EL (cell line): Measurements from ENCODE around the gene CD3D.

Source experiments
- DNase-seq: peaks from one replicate; pipeline ENCODE4 v3.0.0-alpha.2; 2016

The CD3D gene

GRCh38 chr11:118342503-118343161 is at the start of gene CD3D:
TSS of gene CD3D (minus strand) at chr11:118342705. CDS start at chr11:118342607, 98 bp downstream.
- DNase-seq, result no peak

GRCh38 chr11:118383657-118384056 is 41.2 kb upstream of the CD3D start:
- no peak for DNase-seq

DNA sequence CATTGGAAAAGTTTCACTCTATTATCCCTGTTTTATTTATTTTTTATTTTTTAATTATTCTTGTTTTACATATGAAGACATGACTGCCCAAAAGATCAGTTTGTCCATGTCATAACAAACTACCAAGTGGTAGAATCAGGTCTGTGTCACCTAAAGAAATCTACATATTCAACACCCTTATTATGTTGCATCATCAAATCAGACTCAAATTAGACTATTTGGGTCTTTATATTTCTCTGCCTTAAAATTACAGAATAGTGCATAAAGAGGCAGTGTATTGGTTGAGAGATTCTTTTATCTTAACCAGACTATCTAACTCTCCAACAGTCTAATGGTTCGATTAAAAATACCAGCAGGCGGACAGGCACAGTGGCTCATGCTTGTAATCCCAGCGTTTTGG is 40.4 kb upstream of the CD3D start:
- no peak for DNase-seq

GRCh38 chr11:118380571-118380970 is 38.1 kb upstream of the CD3D start:
- DNase-seq, result no peak

- DNase-seq, result no peak
Observed at GRCh38 chr11:118379497-118379896, 37.0 kb upstream of the CD3D start.

DNA sequence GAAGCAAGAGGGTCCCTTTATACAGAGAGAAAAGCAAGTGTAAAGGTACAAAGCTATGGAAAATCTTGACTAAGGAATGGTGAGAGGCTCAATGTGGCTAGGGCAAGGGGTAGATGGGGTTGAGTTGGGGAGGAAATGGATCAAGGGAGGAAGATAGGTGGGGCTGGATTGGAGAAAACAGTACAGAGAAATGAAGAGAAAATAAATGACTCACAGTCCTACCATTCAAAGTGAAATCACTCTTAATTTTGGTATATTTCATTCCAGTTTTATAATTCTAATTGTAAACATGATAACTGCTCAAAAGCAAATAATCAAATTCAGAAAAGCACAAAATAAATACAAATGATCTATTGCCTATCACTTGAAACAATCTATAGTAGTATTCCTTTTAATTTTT is 33.5 kb upstream of the CD3D start:
- DNase-seq, result no peak

- DNase-seq, result no peak
Observed at GRCh38 chr11:118374729-118375128, 32.2 kb upstream of the CD3D start.

DNA sequence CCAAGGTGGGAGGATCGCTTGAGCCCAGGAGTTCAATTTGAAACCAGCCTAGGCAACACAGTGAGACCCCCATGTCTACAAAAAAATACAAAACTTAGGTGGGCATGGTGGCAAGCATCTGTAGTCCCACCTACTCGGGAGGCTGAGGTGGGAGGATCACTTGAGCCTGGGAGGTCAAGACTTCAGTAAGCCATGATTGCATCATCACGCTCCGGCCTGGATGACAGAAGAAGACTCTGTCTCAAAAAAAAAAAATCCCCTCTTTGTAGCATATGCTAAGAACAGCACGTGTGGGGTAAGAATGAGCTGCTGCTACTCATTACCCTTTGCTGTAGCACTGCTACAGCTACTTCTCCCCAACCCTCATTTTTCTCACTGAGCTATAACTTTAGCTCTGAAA is 31.4 kb upstream of the CD3D start:
- DNase-seq, result no peak

GRCh38 chr11:118373263-118373662 is 30.8 kb upstream of the CD3D start:
- no peak for DNase-seq

DNA sequence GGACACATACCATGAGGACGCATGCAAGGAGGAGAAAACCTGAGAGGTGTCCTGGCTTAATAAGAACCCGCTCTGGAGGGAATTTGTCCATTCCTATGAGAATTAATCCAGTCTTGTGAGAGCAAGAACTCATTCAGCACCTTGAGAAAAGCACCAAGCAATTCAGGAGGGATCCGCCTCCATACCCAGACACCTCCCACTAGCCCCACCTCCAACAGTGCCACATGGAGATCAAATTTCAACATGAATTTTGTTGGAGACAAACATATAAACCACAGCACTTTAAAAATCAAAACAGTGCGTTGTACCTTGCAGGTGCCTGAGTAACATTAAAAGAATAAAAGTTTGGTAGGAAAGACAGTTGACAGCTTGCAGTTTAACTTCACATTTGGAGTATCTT is 28.3 kb upstream of the CD3D start:
- no peak for DNase-seq

DNA sequence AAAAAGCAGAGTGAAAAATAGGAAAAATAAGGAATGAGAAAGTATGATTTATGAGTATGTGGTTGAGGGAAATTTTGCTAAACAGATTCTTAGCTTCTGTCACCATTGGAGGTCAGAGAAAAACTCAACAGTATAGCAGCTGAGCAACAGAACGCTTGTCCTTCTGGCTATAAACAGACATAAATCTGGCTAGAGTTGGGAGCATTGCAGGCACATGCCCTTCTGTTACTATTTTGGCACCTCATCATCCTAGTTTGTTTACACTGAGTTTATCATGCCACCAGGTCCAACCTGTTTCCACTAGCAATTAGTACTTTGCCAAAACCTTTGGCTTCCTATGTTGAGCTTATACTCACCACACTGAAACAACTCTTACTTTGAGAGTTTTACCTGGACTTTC is 23.8 kb upstream of the CD3D start:
- no peak for DNase-seq

- DNase-seq, result no peak
Observed at GRCh38 chr11:118364956-118365615, 22.6 kb upstream of the CD3D start.

DNA sequence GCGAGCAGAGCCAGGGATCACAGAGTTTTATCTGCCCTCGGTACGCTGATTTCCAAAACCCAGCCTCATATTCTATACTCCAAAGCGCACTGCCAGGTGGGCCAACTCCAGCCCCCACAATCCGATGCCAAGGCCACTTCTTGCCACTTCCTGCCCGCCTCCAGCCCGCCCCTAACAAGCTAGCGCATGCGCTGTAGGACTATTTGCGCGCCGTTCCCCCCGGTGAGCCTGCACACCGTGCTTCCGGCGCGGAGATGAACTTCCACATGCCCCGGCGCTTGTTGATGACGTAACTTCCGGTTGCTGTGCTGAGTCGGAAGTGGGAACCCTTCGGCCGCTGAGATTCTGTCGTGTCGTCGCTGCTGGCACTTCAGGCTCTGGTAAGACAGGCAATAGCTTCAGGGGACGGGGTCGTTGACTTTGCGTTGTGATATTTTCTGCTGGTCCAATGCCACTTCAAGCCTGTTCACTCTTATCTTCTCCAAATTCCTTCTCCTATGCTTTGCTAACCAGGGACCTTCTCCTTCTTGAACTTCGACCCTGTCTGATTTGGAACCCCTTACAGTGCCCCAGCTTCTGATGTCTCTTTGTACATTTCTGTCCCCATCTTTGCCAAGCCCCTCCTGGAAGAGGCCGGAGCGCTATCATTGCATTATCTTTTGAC is 16.9 kb upstream of the CD3D start, which contains the start of gene UBE4A:
TSS of gene UBE4A (plus strand) at position 306 of the 664 bp plus-strand sequence. CDS start 5,481 bp downstream, outside the sequence.
- DNase-seq, result peak; percentile 92

DNA sequence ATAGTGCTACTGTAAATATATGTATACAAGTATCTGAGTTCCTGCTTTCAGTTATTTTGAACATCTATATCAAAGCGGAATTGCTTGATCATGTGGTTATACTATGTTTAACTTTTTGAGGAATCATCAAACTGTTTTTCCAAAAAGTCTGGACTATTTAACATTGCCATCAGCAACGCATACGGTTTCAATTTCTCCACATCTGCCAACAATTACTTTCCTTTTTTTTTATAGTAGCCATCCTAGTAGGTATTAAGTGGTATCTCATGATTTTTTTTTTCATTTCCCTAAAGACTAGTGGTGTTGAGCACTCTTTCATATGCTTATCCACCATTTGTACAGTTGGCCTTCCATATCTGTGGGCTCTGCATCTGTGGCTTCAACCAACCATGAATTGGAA is 15.6 kb upstream of the CD3D start:
- no peak for DNase-seq

DNA sequence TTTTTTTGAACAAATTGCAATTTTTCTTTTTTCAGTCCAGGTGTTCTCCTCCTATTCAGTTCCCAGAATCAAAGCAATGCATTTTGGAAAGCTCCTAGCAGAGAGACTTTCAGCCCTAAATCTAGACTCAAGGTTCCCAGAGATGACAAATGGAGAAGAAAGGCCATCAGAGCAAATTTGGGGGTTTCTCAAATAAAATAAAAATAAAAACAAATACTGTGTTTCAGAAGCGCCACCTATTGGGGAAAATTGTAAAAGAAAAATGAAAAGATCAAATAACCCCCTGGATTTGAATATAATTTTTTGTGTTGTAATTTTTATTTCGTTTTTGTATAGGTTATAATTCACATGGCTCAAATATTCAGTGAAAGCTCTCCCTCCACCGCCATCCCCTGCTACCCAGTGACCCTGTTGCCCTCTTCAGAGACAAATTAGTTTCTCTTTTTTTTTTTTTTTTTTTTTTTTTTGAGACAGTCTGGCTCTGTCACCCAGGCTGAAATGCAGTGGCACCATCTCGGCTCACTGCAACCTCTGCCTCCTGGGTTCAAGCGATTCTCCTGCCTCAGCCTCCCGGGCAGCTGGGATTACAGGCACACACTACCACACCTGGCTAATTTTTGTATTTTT is 10.7 kb upstream of the CD3D start:
- DNase-seq, result peak; percentile 29

DNA sequence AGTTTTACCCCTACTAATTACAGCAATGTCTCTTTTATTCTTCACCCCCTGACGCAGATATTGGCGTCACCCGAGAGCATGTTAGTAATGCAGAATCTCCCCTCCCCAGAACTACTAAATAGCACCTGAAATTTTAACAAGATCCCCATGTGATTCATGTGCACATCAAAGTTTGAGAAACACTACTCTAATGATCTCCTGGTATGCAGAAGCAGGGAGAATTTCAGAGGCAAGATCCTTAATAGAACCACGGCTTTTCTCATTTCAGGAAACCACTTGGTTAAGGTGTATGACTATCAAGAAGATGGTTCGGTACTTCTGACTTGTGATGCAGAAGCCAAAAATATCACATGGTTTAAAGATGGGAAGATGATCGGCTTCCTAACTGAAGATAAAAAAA is 7.0 kb upstream of the CD3D start:
- DNase-seq, result no peak

DNA sequence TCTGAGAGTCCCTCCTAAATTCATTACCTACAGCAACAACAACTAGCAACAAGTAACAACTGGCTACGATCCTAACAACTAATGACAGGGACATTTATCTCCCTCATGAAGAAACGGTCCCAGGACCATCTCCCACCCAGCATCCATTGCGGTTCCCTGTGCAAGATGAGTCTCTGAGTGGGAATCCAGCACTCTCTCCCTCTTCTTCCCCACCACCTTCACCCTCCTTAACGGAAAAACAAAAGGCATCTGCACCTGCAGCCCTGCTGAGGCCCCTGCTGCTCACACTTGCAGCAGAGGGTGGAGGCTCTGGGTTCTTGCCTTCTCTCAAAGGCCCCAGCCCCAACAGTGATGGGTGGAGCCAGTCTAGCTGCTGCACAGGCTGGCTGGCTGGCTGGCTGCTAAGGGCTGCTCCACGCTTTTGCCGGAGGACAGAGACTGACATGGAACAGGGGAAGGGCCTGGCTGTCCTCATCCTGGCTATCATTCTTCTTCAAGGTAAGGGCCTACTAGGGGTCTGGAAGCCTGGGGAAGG is 1.5 kb upstream of the CD3D start, which contains the start of gene CD3G:
TSS of gene CD3G (plus strand) at position 364 of the 535 bp plus-strand sequence. CDS start at position 444, 80 bp downstream.
- DNase-seq, result no peak

GRCh38 chr11:118343248-118343647 is 743 bp upstream of the CD3D start:
- DNase-seq, result no peak

- DNase-seq, result no peak
Observed at GRCh38 chr11:118341815-118342489, 553 bp downstream of the CD3D start.

- no peak for DNase-seq
Observed at GRCh38 chr11:118341261-118341660, 1.2 kb downstream of the CD3D start.

- no peak for DNase-seq
Observed at GRCh38 chr11:118340449-118340848, 2.1 kb downstream of the CD3D start.

DNA sequence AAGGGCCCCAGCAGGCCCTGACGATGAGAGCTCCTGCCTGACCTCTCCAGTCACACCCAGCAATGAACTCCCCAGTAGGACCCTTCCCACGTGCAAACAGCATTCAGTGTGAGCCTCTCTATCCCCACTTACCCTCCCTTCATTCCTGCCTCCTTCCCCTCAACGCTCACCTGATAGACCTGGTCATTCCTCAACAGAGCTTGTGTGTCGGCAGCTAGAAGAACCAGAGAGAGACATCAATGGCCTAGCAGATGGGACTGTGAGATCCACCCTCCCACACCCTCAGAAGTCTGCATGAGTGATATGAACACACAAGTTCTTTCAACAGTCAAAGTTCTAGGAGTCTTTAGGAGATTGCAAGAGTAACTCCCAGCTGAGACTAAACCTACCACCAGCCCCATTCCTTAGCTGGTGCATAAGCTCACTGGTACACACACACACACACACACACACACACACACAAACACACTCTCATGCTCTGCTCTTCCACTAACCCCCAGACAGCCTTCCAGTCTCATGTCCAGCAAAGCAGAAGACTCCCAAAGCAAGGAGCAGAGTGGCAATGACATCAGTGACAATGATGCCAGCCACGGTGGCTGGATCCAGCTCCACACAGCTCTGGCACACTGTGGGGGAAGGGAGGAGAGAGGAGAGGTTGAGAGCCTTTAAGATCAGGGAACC is 3.1 kb downstream of the CD3D start:
- DNase-seq, result no peak
